Measurements from ENCODE around the gene KCNH6. TPM values are rescaled to one million over a fixed set of nuclear protein-coding genes. Genes with fewer than 3 reads are reported as not detected.

Gene KCNH6
- total RNA-seq, 4 donors from 2014 or later = not detected

GRCh38 chr17:63512896-63513644 is 10.1 kb upstream of the KCNH6 start:
- TF ChIP-seq CTCF (IDR thresholded peaks at IDR 0.05; ENCODE audit: low read depth) = no peak

GRCh38 chr17:63514477-63514876 is 8.7 kb upstream of the KCNH6 start:
- no peak for TF ChIP-seq CTCF (IDR thresholded peaks at IDR 0.05; ENCODE audit: low read depth)

- TF ChIP-seq CTCF (IDR thresholded peaks at IDR 0.05; ENCODE audit: low read depth) = no peak
These were observed 8.2 kb upstream of the KCNH6 start for GRCh38 chr17:63514974-63515373.

- no peak for TF ChIP-seq CTCF (IDR thresholded peaks at IDR 0.05; ENCODE audit: low read depth)
These were observed 7.7 kb upstream of the KCNH6 start for GRCh38 chr17:63515426-63515825.

GRCh38 chr17:63516910-63517824 is 6.0 kb upstream of the KCNH6 start:
- no peak for TF ChIP-seq CTCF (IDR thresholded peaks at IDR 0.05; ENCODE audit: low read depth)

GRCh38 chr17:63517825-63518534 is 5.2 kb upstream of the KCNH6 start:
- no peak for TF ChIP-seq CTCF (IDR thresholded peaks at IDR 0.05; ENCODE audit: low read depth)
